ENCODE measurements around the gene DTNB. TPM values are rescaled to one million over a fixed set of nuclear protein-coding genes. Genes with fewer than 3 reads are reported as not detected.

Gene DTNB
- total RNA-seq, 2 donors from 2014 or later = 4.3 to 4.4 TPM

DNA sequence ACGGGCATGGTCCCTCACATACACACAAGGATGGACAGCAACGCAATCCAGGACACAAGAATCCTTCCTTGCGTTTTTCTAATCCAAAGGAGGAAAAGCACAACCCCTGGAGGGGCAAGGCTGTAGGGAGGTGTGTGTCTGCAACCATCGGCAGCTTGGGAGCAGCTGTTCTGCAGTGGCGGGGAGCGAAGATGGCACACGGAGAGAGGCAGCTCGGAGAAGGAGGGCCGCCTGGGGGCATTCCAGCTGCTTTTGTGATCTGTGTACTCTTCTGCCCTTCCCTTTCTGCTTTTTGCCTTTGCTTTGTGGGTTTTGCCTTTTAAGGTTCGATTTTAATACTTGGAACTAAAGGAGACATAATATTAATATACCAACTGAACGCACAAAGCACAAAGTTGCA is 194.6 kb downstream of the DTNB start:
- H3K9me3 ChIP-seq = peaks cover 0 to 18% of the 10 kb centered on the region in 2 donors
- H3K36me3 ChIP-seq = no peaks in the 10 kb centered on the region
- no peaks in the 10 kb centered on the region for H3K4me1 ChIP-seq
- H3K4me3 ChIP-seq = no peak overlapping the region
- no peak overlapping the region for H3K27ac ChIP-seq
- TF ChIP-seq, protein P1, sequence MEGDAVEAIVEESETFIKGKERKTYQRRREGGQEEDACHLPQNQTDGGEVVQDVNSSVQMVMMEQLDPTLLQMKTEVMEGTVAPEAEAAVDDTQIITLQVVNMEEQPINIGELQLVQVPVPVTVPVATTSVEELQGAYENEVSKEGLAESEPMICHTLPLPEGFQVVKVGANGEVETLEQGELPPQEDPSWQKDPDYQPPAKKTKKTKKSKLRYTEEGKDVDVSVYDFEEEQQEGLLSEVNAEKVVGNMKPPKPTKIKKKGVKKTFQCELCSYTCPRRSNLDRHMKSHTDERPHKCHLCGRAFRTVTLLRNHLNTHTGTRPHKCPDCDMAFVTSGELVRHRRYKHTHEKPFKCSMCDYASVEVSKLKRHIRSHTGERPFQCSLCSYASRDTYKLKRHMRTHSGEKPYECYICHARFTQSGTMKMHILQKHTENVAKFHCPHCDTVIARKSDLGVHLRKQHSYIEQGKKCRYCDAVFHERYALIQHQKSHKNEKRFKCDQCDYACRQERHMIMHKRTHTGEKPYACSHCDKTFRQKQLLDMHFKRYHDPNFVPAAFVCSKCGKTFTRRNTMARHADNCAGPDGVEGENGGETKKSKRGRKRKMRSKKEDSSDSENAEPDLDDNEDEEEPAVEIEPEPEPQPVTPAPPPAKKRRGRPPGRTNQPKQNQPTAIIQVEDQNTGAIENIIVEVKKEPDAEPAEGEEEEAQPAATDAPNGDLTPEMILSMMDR (IDR thresholded peaks at IDR 0.05) = no peak
- DNase-seq (ENCODE audit: low spot score) = no peak
- no peaks in the 10 kb centered on the region for H3K27me3 ChIP-seq

DNA sequence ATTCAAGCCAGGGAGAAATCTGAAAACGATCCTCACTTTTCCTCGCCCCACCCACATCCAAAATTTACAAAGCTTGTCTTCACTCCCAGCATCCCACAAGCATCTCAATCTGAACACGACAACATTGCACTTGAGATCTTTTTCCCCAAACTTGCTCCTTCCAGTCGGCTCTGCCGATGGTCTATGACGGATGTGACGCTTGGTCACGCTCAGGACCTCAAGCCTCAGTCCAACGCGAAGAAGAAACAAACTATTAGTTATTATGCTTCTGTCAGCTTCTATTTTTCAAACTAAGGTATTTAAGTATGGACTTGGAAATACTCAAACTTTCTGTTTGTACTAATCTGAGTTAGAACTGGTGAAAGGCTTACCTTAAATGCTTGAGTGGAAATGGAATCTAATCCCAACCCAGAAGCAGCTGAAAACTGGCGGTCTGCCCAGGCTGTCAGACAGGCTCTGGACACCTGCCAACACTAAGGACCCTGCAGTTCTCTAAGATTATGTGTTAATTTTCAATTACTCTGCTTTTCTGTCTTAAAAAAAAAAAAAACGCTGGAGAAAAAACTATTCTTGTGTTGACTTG is 199.5 kb downstream of the DTNB start:
- peaks cover 0 to 18% of the 10 kb centered on the region in 2 donors for H3K9me3 ChIP-seq
- no peaks in the 10 kb centered on the region for H3K27me3 ChIP-seq
- H3K4me3 ChIP-seq = no peak overlapping the region
- H3K27ac ChIP-seq = no peak overlapping the region
- TF ChIP-seq, protein P1 (IDR thresholded peaks at IDR 0.05) = no peak
- H3K36me3 ChIP-seq = no peaks in the 10 kb centered on the region
- H3K4me1 ChIP-seq = no peaks in the 10 kb centered on the region
- DNase-seq (ENCODE audit: low spot score) = no peak

DNA sequence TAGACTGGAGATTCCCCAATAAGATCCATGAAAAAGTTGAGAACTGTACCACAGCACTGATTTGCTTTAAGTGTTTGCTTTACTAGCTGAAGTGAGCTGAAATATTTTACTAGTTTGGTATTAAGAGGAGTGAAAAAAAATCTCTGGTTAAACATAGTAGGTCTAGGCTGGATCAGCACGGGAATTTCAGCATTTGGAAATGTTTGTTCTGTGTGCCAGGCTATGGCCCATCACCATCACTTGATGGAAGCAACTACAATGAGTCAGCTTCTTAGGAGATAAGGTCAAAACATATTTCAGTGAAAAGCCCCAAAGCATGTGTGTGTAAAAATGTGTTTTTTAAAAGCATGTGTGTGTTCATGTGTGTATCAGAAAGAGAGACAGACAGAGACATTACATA is 200.2 kb downstream of the DTNB start:
- H3K4me1 ChIP-seq = no peaks in the 10 kb centered on the region
- TF ChIP-seq, protein P1 (IDR thresholded peaks at IDR 0.05) = no peak
- H3K27me3 ChIP-seq = no peaks in the 10 kb centered on the region
- no peaks in the 10 kb centered on the region for H3K36me3 ChIP-seq
- no peak overlapping the region for H3K27ac ChIP-seq
- no peak for DNase-seq (ENCODE audit: low spot score)
- H3K4me3 ChIP-seq = no peak overlapping the region
- peaks cover 0 to 18% of the 10 kb centered on the region in 2 donors for H3K9me3 ChIP-seq

DNA sequence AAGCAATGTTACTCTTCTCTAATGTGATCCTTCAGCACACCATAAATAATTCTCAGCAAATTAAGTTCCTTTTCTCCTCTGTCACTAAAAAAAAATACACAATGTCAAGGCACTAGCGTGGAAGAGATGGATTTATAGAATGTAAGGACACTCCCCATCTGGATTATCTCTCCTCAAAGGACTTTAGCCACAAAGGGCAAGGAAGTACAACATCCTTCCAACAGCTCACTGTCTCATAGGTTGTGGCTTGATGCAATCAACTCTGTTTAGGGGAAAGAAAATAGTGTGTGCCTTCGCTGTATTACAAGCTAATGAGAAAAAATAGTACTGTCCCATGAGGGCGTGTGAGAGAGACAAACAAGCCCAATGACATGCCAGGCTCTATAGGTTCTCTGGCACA is 202.6 kb downstream of the DTNB start:
- no peaks in the 10 kb centered on the region for H3K27me3 ChIP-seq
- H3K9me3 ChIP-seq = peaks cover 0 to 9% of the 10 kb centered on the region in 2 donors
- no peak overlapping the region for H3K27ac ChIP-seq
- H3K4me1 ChIP-seq = no peaks in the 10 kb centered on the region
- H3K4me3 ChIP-seq = no peak overlapping the region
- no peak for DNase-seq (ENCODE audit: low spot score)
- TF ChIP-seq, protein P1 (IDR thresholded peaks at IDR 0.05) = no peak
- no peaks in the 10 kb centered on the region for H3K36me3 ChIP-seq

DNA sequence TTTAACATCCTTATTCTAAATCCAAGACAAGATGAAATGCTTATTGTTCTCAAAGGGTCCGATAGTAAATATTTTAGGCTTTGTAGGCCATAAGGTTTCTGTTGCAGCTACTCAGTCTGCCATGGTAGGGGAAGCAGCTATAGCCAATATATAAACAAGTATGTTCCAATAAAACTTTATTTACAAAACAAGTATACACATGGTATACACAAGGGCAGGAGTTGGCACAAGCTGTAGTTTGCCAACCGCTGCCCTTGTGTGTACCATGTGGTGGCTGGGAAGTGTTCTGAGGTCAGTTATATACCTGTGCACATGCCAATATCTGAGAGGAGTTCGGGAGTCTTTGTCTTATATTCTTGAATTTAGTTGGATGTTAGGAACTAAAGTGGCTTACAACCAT is 205.6 kb downstream of the DTNB start:
- TF ChIP-seq, protein P1 (IDR thresholded peaks at IDR 0.05) = no peak
- H3K9me3 ChIP-seq = no peaks in the 10 kb centered on the region
- H3K27ac ChIP-seq = no peak overlapping the region
- no peak overlapping the region for H3K4me3 ChIP-seq
- H3K4me1 ChIP-seq = no peaks in the 10 kb centered on the region
- no peak for DNase-seq (ENCODE audit: low spot score)
- H3K27me3 ChIP-seq = no peaks in the 10 kb centered on the region
- no peaks in the 10 kb centered on the region for H3K36me3 ChIP-seq

DNA sequence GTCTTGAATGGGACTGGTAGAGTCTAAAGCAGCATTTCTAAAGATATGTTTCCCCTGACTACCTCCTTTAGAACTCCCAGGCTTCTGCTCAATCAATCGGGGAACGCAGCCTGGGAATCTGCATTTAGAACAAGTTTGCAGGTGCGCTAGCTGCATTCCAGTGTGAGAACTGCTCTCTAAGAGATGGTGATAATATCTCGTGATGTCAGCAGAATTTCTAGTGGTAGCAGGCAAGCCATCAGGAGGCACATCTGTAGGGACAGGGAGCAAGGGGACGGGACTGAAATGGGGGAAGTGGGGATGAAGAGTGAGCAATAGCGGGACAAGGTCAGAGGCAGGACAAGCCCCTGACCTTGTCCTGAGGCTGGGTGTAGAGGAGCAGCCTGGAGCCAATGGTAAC is 211.4 kb downstream of the DTNB start:
- TF ChIP-seq, protein P1 (IDR thresholded peaks at IDR 0.05) = no peak
- Histone ChIP-seq H3K9me3 (no peaks in the 10 kb centered on the region), H3K27me3 (no peaks in the 10 kb centered on the region), H3K27ac (no peak overlapping the region), H3K36me3 (no peaks in the 10 kb centered on the region), H3K4me3 (no peak overlapping the region), H3K4me1 (no peaks in the 10 kb centered on the region)
- no peak for DNase-seq (ENCODE audit: low spot score)

Data from right atrium auricular region (tissue), 2 donors.